Hepatocyte (in vitro differentiated cells): ENCODE data around the gene TMEM115. TPM values are rescaled to one million over a fixed set of nuclear protein-coding genes. Genes with fewer than 3 reads are reported as not detected.

Source experiments
- DNase-seq: peaks from one replicate; pipeline ENCODE4 v3.0.0-alpha.2; 2016; ENCODE audit warnings: low spot score
- H2AFZ ChIP-seq: fragments of 200-600 bp; sonication (generic); 2 replicates; pipeline ENCODE4 v1.6.0; 2016; ENCODE audit warnings: antibody characterized with exemption, mild to moderate bottlenecking
- H3K27ac ChIP-seq: fragments of 200-600 bp; sonication (generic); 2 replicates; pipeline ENCODE4 v1.5.1; 2016; ENCODE audit warnings: mild to moderate bottlenecking
- H3K27me3 ChIP-seq: fragments of 200-600 bp; sonication (generic); 2 replicates; pipeline ENCODE4 v1.6.1; 2016
- H3K36me3 ChIP-seq: fragments of 200-600 bp; sonication (generic); replicated peaks from 2 replicates; pipeline ENCODE4 v1.5.1; 2016; ENCODE audit warnings: low read depth; ENCODE audit not compliant: insufficient read depth
- H3K4me1 ChIP-seq: fragments of 200-600 bp; sonication (generic); 2 replicates; pipeline ENCODE4 v1.5.1; 2016; ENCODE audit warnings: mild to moderate bottlenecking, moderate library complexity; ENCODE audit not compliant: insufficient read depth
- H3K4me2 ChIP-seq: fragments of 200-600 bp; sonication (generic); 2 replicates; pipeline ENCODE4 v1.6.0; 2016
- H3K4me3 ChIP-seq: fragments of 200-600 bp; sonication (generic); 2 replicates; pipeline ENCODE4 v1.5.1; 2016; ENCODE audit warnings: mild to moderate bottlenecking
- H3K79me2 ChIP-seq: fragments of 200-600 bp; sonication (generic); 2 replicates; pipeline ENCODE4 v1.6.0; 2017; ENCODE audit warnings: mild to moderate bottlenecking
- H3K9me2 ChIP-seq: fragments of 200-600 bp; sonication (generic); replicated peaks from 2 replicates; pipeline ENCODE4 v1.6.0; 2017; ENCODE audit warnings: mild to moderate bottlenecking; ENCODE audit not compliant: insufficient read depth
- H3K9me3 ChIP-seq: fragments of 200-600 bp; sonication (generic); 2 replicates; pipeline ENCODE4 v1.5.1; 2016; ENCODE audit warnings: low read depth, mild to moderate bottlenecking
- H4K20me1 ChIP-seq: fragments of 200-600 bp; sonication (generic); 2 replicates; pipeline ENCODE4 v1.6.0; 2016; ENCODE audit warnings: mild to moderate bottlenecking; ENCODE audit not compliant: insufficient read depth, poor library complexity, severe bottlenecking
- EZH2 ChIP-seq: fragments of 200-600 bp; sonication (generic); IDR thresholded peaks from 2 replicates; pipeline ENCODE4 v1.6.1; 2016; ENCODE audit warnings: antibody characterized with exemption, mild to moderate bottlenecking, borderline replicate concordance
- EZH2phosphoT487 ChIP-seq: fragments of 200-600 bp; sonication (generic); IDR thresholded peaks from one replicate; pipeline ENCODE4 v1.6.1; 2018; ENCODE audit warnings: antibody characterized with exemption, mild to moderate bottlenecking, low read depth, moderate library complexity; ENCODE audit not compliant: unreplicated experiment, severe bottlenecking
- WGBS: methylation state at CpG from one replicate; pipeline ENCODE4 v1.1.6; 2016; ENCODE audit warnings: low lambda C conversion rate; ENCODE audit errors: missing lambda C conversion rate; 5-methylcytosine and 5-hydroxymethylcytosine counted together
- polyA plus RNA-seq: library from polyadenylated mRNA; unstranded; fragments of >200 nt; fragmentation: Nextera tagmentation; extraction: Ambion mirVana; gene quantifications from 2 replicates; pipeline ENCODE4 v1.2.1, GENCODE V29; 2016
- total RNA-seq: library from RNA; depleted of rRNA; stranded (reverse); fragments of >200 nt; gene quantifications from 2 replicates; pipeline ENCODE4 v1.2.3, GENCODE V29; 2014
- TF ChIP-seq, protein P1 (sequence below): fragments of 200-600 bp; sonication (generic); IDR thresholded peaks from 2 replicates; pipeline ENCODE4 v1.5.1; 2016; ENCODE audit warnings: antibody characterized with exemption, mild to moderate bottlenecking; ENCODE audit not compliant: poor library complexity

The TMEM115 gene
- total and polyA plus RNA-seq, 2 experiments from 2014 or later = 49.3 to 69.9 TPM

DNA sequence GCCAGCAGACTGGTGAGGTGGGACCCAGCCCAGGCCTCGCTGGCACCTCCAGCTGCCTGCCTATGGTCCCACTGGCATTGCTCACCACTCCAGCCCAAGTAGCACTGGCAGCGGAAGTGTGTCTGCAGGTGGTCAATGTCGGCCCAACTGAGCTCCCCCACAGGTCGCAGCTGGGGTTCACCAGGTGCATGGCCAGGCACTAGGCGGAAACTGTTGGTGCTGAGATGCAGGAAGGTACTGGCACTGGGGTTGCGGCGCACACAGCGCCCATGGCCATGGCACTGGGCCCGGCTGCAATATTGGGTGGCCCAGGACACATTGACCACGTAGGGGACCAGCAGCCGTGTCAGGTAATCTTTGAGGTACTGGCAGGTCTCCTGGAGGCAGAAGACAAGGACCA, 41.2 kb downstream of the TMEM115 start:
- Histone ChIP-seq H3K9me2 (no peaks in the 10 kb centered on the region), H2AFZ (no peak overlapping the region), H3K4me2 (peak overlapping the region; percentile 97), H3K36me3 (no peaks in the 10 kb centered on the region), H4K20me1 (peaks cover 3% of the 10 kb centered on the region), H3K4me1 (peaks cover 49% of the 10 kb centered on the region), H3K4me3 (no peak overlapping the region), H3K9me3 (no peaks in the 10 kb centered on the region), H3K27ac (peak overlapping the region; percentile 91), H3K27me3 (no peaks in the 10 kb centered on the region), H3K79me2 (peaks cover 38% of the 10 kb centered on the region)
- DNase-seq = no peak
- TF ChIP-seq EZH2 = no peak
- TF ChIP-seq EZH2phosphoT487 = no peak
- TF ChIP-seq, protein P1, sequence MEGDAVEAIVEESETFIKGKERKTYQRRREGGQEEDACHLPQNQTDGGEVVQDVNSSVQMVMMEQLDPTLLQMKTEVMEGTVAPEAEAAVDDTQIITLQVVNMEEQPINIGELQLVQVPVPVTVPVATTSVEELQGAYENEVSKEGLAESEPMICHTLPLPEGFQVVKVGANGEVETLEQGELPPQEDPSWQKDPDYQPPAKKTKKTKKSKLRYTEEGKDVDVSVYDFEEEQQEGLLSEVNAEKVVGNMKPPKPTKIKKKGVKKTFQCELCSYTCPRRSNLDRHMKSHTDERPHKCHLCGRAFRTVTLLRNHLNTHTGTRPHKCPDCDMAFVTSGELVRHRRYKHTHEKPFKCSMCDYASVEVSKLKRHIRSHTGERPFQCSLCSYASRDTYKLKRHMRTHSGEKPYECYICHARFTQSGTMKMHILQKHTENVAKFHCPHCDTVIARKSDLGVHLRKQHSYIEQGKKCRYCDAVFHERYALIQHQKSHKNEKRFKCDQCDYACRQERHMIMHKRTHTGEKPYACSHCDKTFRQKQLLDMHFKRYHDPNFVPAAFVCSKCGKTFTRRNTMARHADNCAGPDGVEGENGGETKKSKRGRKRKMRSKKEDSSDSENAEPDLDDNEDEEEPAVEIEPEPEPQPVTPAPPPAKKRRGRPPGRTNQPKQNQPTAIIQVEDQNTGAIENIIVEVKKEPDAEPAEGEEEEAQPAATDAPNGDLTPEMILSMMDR = no peak
- 94% methylated on average over 10 of the region's 11 CpGs for WGBS

GRCh38 chr3:50317300-50317699, 42.0 kb downstream of the TMEM115 start:
- TF ChIP-seq EZH2phosphoT487 (no peak), EZH2 (no peak)
- TF ChIP-seq, protein P1 = no peak
- Histone ChIP-seq H4K20me1 (peaks cover 3% of the 10 kb centered on the region), H3K27me3 (no peaks in the 10 kb centered on the region)

GRCh38 chr3:50316657-50317242, 42.6 kb downstream of the TMEM115 start:
- Histone ChIP-seq H2AFZ (no peak overlapping the region), H3K27ac (peak overlapping the region; percentile 91), H3K79me2 (peaks cover 38% of the 10 kb centered on the region), H3K9me3 (no peaks in the 10 kb centered on the region), H3K4me3 (no peak overlapping the region), H3K9me2 (no peaks in the 10 kb centered on the region), H3K4me2 (peak overlapping the region; percentile 61), H4K20me1 (peaks cover 3% of the 10 kb centered on the region), H3K36me3 (no peaks in the 10 kb centered on the region), H3K4me1 (peaks cover 37% of the 10 kb centered on the region), H3K27me3 (no peaks in the 10 kb centered on the region)
- peak; percentile 91 for DNase-seq
- no peak for TF ChIP-seq EZH2
- TF ChIP-seq, protein P1 = no peak
- no peak for TF ChIP-seq EZH2phosphoT487
- WGBS = 47% methylated on average over 9 of the region's 9 CpGs

More at GRCh38 chr3:50317300-50317699, 42.0 kb downstream of the TMEM115 start:
- DNase-seq = no peak
- Histone ChIP-seq H3K9me2 (no peaks in the 10 kb centered on the region), H3K4me1 (peaks cover 43% of the 10 kb centered on the region), H3K36me3 (no peaks in the 10 kb centered on the region), H3K4me2 (peak overlapping the region; percentile 61), H3K9me3 (no peaks in the 10 kb centered on the region), H3K79me2 (peaks cover 38% of the 10 kb centered on the region), H3K4me3 (no peak overlapping the region), H3K27ac (peak overlapping the region; percentile 91), H2AFZ (no peak overlapping the region)
- WGBS = 80% methylated on average over 6 of the region's 6 CpGs
